Nephron progenitor cell (in vitro differentiated cells): ENCODE measurements around the gene LGALS16.

Experiments
- DNase-seq: peaks from one replicate; pipeline ENCODE4 v3.0.0; 2021
- H3K27ac Mint-ChIP-seq: 2 replicates; pipeline ENCODE4 v1.8.0; 2021; ENCODE audit warnings: mild to moderate bottlenecking, moderate library complexity, mixed read lengths
- H3K27me3 Mint-ChIP-seq: 2 replicates; pipeline ENCODE4 v1.8.0; 2021; ENCODE audit warnings: mild to moderate bottlenecking, low read depth, mixed read lengths; ENCODE audit not compliant: poor library complexity
- H3K36me3 Mint-ChIP-seq: 2 replicates; pipeline ENCODE4 v1.8.0; 2021; ENCODE audit warnings: low read depth, mixed read lengths
- H3K4me1 Mint-ChIP-seq: 2 replicates; pipeline ENCODE4 v1.8.0; 2021; ENCODE audit warnings: mixed read lengths
- H3K4me3 Mint-ChIP-seq: 2 replicates; pipeline ENCODE4 v1.8.0; 2021; ENCODE audit warnings: mild to moderate bottlenecking, moderate library complexity, mixed read lengths
- H3K9me3 Mint-ChIP-seq: 2 replicates; pipeline ENCODE4 v1.8.0; 2021; ENCODE audit warnings: mild to moderate bottlenecking, moderate library complexity, mixed read lengths
- CTCF ChIP-seq: fragments of 200-600 bp; sonication (generic); IDR thresholded peaks from 2 replicates; pipeline ENCODE4 v1.5.0; 2021; ENCODE audit warnings: antibody characterized with exemption

LGALS16 gene

GRCh38 chr19:39704181-39705044 is 48.7 kb downstream of the LGALS16 start, which contains the start of gene LGALS14:
Gene LGALS14, plus strand, starts transcription at chr19:39704481. Its CDS starts 48 bp downstream, at chr19:39704529.
- H3K27ac Mint-ChIP-seq = no peak within 1 kb of the TSS
- H3K4me1 Mint-ChIP-seq = peaks cover 5% of the 10 kb centered on the region
- H3K27me3 Mint-ChIP-seq = peaks cover 26% of the 10 kb centered on the region
- no peaks in the 10 kb centered on the region for H3K9me3 Mint-ChIP-seq
- no peak for DNase-seq
- no peak for TF ChIP-seq CTCF
- no peak within 1 kb of the TSS for H3K4me3 Mint-ChIP-seq
- H3K36me3 Mint-ChIP-seq = no peaks in the 10 kb centered on the region

- Mint-ChIP-seq H3K36me3 (no peaks in the 10 kb centered on the region), H3K27me3 (peaks cover 36% of the 10 kb centered on the region), H3K9me3 (no peaks in the 10 kb centered on the region), H3K4me3 (no peak overlapping the region), H3K27ac (no peak overlapping the region), H3K4me1 (peaks cover 5% of the 10 kb centered on the region)
- no peak for DNase-seq
- no peak for TF ChIP-seq CTCF
These were observed 50.0 kb downstream of the LGALS16 start for GRCh38 chr19:39705578-39706188.

GRCh38 chr19:39708594-39708993 is 52.9 kb downstream of the LGALS16 start:
- Mint-ChIP-seq H3K9me3 (no peaks in the 10 kb centered on the region), H3K36me3 (no peaks in the 10 kb centered on the region)

GRCh38 chr19:39709026-39709872 is 53.5 kb downstream of the LGALS16 start:
- no peaks in the 10 kb centered on the region for H3K36me3 Mint-ChIP-seq
- DNase-seq = no peak
- peaks cover 3% of the 10 kb centered on the region for H3K9me3 Mint-ChIP-seq
- peaks cover 2% of the 10 kb centered on the region for H3K4me1 Mint-ChIP-seq
- H3K27ac Mint-ChIP-seq = no peak overlapping the region
- no peak for TF ChIP-seq CTCF
- H3K27me3 Mint-ChIP-seq = peaks cover 44% of the 10 kb centered on the region
- no peak overlapping the region for H3K4me3 Mint-ChIP-seq

More at GRCh38 chr19:39708594-39708993, 52.9 kb downstream of the LGALS16 start:
- Mint-ChIP-seq H3K27me3 (peaks cover 47% of the 10 kb centered on the region), H3K4me1 (peaks cover 5% of the 10 kb centered on the region), H3K4me3 (no peak overlapping the region), H3K27ac (no peak overlapping the region)
- no peak for DNase-seq
- TF ChIP-seq CTCF = no peak
